ENCODE measurements around the gene CRACR2A. TPM values are rescaled to one million over a fixed set of nuclear protein-coding genes. Genes with fewer than 3 reads are reported as not detected.

Gene CRACR2A
- total RNA-seq, 1 donor from 2014 or later: 30.0 TPM

GRCh38 chr12:3622021-3622821, 130.7 kb downstream of the CRACR2A start:
- Mint-ChIP-seq H3K9me3 (no peaks in the 10 kb centered on the region), H3K27me3 (ENCODE audit: insufficient read depth) (no peaks in the 10 kb centered on the region), H3K36me3 (ENCODE audit: low read depth) (peaks cover 30% of the 10 kb centered on the region), H3K4me1 (ENCODE audit: low read depth) (peaks cover 16% of the 10 kb centered on the region), H3K27ac (peak overlapping the region; percentile 41), H3K4me3 (no peak overlapping the region)
- intact Hi-C loops (cut with micrococcal nuclease): no loop called here
- no peak for DNase-seq (ENCODE audit: low spot score)

GRCh38 chr12:3620856-3621255, 132.1 kb downstream of the CRACR2A start:
- H3K4me3 Mint-ChIP-seq: no peak overlapping the region
- H3K36me3 Mint-ChIP-seq (ENCODE audit: low read depth): peaks cover 22% of the 10 kb centered on the region
- H3K27ac Mint-ChIP-seq: no peak overlapping the region
- H3K4me1 Mint-ChIP-seq (ENCODE audit: low read depth): peaks cover 23% of the 10 kb centered on the region
- H3K27me3 Mint-ChIP-seq (ENCODE audit: insufficient read depth): no peaks in the 10 kb centered on the region
- no peaks in the 10 kb centered on the region for H3K9me3 Mint-ChIP-seq
- DNase-seq (ENCODE audit: low spot score): no peak
- intact Hi-C loops (cut with micrococcal nuclease): no loop called here

- intact Hi-C loops (cut with micrococcal nuclease): no loop called here
- Mint-ChIP-seq H3K27me3 (ENCODE audit: insufficient read depth) (no peaks in the 10 kb centered on the region), H3K4me1 (ENCODE audit: low read depth) (peaks cover 17% of the 10 kb centered on the region), H3K4me3 (no peak overlapping the region), H3K9me3 (no peaks in the 10 kb centered on the region), H3K27ac (no peak overlapping the region), H3K36me3 (ENCODE audit: low read depth) (peaks cover 24% of the 10 kb centered on the region)
- no peak for DNase-seq (ENCODE audit: low spot score)
These were observed 135.3 kb downstream of the CRACR2A start for GRCh38 chr12:3617565-3617964.

- no peaks in the 10 kb centered on the region for H3K9me3 Mint-ChIP-seq
- H3K36me3 Mint-ChIP-seq (ENCODE audit: low read depth): peaks cover 22% of the 10 kb centered on the region
- H3K4me1 Mint-ChIP-seq (ENCODE audit: low read depth): peaks cover 8% of the 10 kb centered on the region
These were observed 137.0 kb downstream of the CRACR2A start for GRCh38 chr12:3615862-3616261.

GRCh38 chr12:3614806-3615466, 138.0 kb downstream of the CRACR2A start:
- Mint-ChIP-seq H3K4me1 (ENCODE audit: low read depth) (peaks cover 8% of the 10 kb centered on the region), H3K27me3 (ENCODE audit: insufficient read depth) (no peaks in the 10 kb centered on the region), H3K9me3 (no peaks in the 10 kb centered on the region), H3K36me3 (ENCODE audit: low read depth) (peaks cover 22% of the 10 kb centered on the region), H3K27ac (no peak overlapping the region), H3K4me3 (no peak overlapping the region)
- no peak for DNase-seq (ENCODE audit: low spot score)
- intact Hi-C loops (cut with micrococcal nuclease): no loop called here

More at GRCh38 chr12:3615862-3616261, 137.0 kb downstream of the CRACR2A start:
- Mint-ChIP-seq H3K27me3 (ENCODE audit: insufficient read depth) (no peaks in the 10 kb centered on the region), H3K27ac (no peak overlapping the region), H3K4me3 (no peak overlapping the region)
- intact Hi-C loops (cut with micrococcal nuclease): no loop called here
- no peak for DNase-seq (ENCODE audit: low spot score)

GRCh38 chr12:3613641-3614395, 139.1 kb downstream of the CRACR2A start:
- no peak overlapping the region for H3K27ac Mint-ChIP-seq

GRCh38 chr12:3611860-3612703, 140.8 kb downstream of the CRACR2A start:
- intact Hi-C loops (cut with micrococcal nuclease): no loop called here
- peaks cover 31% of the 10 kb centered on the region for H3K36me3 Mint-ChIP-seq (ENCODE audit: low read depth)
- no peak overlapping the region for H3K4me3 Mint-ChIP-seq
- H3K4me1 Mint-ChIP-seq (ENCODE audit: low read depth): peaks cover 8% of the 10 kb centered on the region
- H3K27ac Mint-ChIP-seq: no peak overlapping the region
- peaks cover 7% of the 10 kb centered on the region for H3K9me3 Mint-ChIP-seq
- DNase-seq (ENCODE audit: low spot score): no peak
- no peaks in the 10 kb centered on the region for H3K27me3 Mint-ChIP-seq (ENCODE audit: insufficient read depth)

More at GRCh38 chr12:3613641-3614395, 139.1 kb downstream of the CRACR2A start:
- Mint-ChIP-seq H3K4me1 (ENCODE audit: low read depth) (peaks cover 8% of the 10 kb centered on the region), H3K27me3 (ENCODE audit: insufficient read depth) (no peaks in the 10 kb centered on the region), H3K36me3 (ENCODE audit: low read depth) (peaks cover 33% of the 10 kb centered on the region), H3K9me3 (peaks cover 7% of the 10 kb centered on the region), H3K4me3 (no peak overlapping the region)
- no peak for DNase-seq (ENCODE audit: low spot score)
- intact Hi-C loops (cut with micrococcal nuclease): no loop called here

GRCh38 chr12:3607821-3608220, 145.1 kb downstream of the CRACR2A start:
- Mint-ChIP-seq H3K4me3 (no peak overlapping the region), H3K27ac (no peak overlapping the region), H3K9me3 (peaks cover 7% of the 10 kb centered on the region), H3K27me3 (ENCODE audit: insufficient read depth) (peaks cover 10% of the 10 kb centered on the region), H3K36me3 (ENCODE audit: low read depth) (peaks cover 21% of the 10 kb centered on the region), H3K4me1 (ENCODE audit: low read depth) (no peaks in the 10 kb centered on the region)
- intact Hi-C loops (cut with micrococcal nuclease): no loop called here
- no peak for DNase-seq (ENCODE audit: low spot score)

- H3K27me3 Mint-ChIP-seq (ENCODE audit: insufficient read depth): peaks cover 10% of the 10 kb centered on the region
- H3K9me3 Mint-ChIP-seq: peaks cover 7% of the 10 kb centered on the region
- intact Hi-C loops (cut with micrococcal nuclease): no loop called here
- peaks cover 19% of the 10 kb centered on the region for H3K36me3 Mint-ChIP-seq (ENCODE audit: low read depth)
- H3K4me3 Mint-ChIP-seq: no peak overlapping the region
- no peaks in the 10 kb centered on the region for H3K4me1 Mint-ChIP-seq (ENCODE audit: low read depth)
- H3K27ac Mint-ChIP-seq: no peak overlapping the region
- DNase-seq (ENCODE audit: low spot score): no peak
These were observed 145.7 kb downstream of the CRACR2A start for GRCh38 chr12:3607039-3607720.

- peaks cover 16% of the 10 kb centered on the region for H3K36me3 Mint-ChIP-seq (ENCODE audit: low read depth)
- no peak for DNase-seq (ENCODE audit: low spot score)
- no peak overlapping the region for H3K27ac Mint-ChIP-seq
- no peak overlapping the region for H3K4me3 Mint-ChIP-seq
- intact Hi-C loops (cut with micrococcal nuclease): no loop called here
- no peaks in the 10 kb centered on the region for H3K4me1 Mint-ChIP-seq (ENCODE audit: low read depth)
- H3K27me3 Mint-ChIP-seq (ENCODE audit: insufficient read depth): peaks cover 10% of the 10 kb centered on the region
- peaks cover 7% of the 10 kb centered on the region for H3K9me3 Mint-ChIP-seq
These were observed 146.8 kb downstream of the CRACR2A start for GRCh38 chr12:3606128-3606527.

GRCh38 chr12:3605692-3606091, 147.2 kb downstream of the CRACR2A start:
- DNase-seq (ENCODE audit: low spot score): no peak
- no peaks in the 10 kb centered on the region for H3K4me1 Mint-ChIP-seq (ENCODE audit: low read depth)
- intact Hi-C loops (cut with micrococcal nuclease): no loop called here
- peaks cover 16% of the 10 kb centered on the region for H3K36me3 Mint-ChIP-seq (ENCODE audit: low read depth)
- H3K9me3 Mint-ChIP-seq: peaks cover 7% of the 10 kb centered on the region
- no peak overlapping the region for H3K27ac Mint-ChIP-seq
- H3K4me3 Mint-ChIP-seq: no peak overlapping the region
- peaks cover 10% of the 10 kb centered on the region for H3K27me3 Mint-ChIP-seq (ENCODE audit: insufficient read depth)

All from activated T-helper 1 cell treated with anti-CD3 and anti-CD28 coated beads, Interleukin-12 subunit alpha, Interleukin-12 subunit beta, Interleukin-2, Interleukin-4 antibody, amounts not matched to agents 30 ng/mL and 10 ng/mL and 1 ng/mL, durations not matched to agents 14 hours and 24 hours and 36 hours (primary cell).